ENCODE measurements around the gene CNTNAP2.

CNTNAP2 gene

DNA sequence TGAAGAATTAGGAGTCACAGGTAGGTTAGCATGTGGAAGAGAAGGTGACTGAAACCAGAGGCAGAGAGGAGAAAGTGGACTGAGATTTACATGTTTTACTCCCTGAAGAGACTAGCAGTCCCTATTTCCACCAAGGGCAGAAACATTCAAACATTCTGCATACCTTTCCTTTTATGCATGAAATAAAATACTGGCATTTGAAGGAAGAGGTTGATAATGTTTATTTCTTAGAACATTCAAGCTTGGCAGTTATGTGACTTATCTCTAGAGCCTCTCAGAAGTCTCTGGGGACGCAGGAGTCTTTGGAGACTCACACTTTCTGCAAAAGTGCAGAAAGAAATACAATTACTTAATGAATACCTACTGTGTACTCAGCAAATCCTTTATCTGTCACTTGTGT lies 1966.8 kb downstream of the CNTNAP2 start:
- no peak for DNase-seq

DNA sequence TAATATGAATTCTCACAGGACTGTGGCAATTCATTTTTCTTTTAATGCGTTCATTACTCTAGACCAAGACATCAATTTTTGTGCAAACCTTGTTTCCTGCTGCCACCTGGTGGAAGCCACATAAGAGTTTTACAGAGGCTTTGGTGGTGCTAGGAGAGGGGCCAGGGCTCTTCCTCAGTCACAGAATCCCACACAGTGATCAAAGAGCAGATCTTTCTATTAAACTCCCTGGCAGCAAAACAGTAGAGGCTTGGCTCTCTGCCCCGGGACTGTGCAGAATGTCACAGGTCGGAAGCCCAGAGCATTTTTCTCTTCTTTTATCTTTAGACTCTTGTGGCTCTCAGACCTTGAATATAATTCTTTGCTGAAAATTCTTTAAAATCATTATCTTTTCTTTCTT lies 1967.5 kb downstream of the CNTNAP2 start:
- DNase-seq = peak; percentile 30 to 76

DNA sequence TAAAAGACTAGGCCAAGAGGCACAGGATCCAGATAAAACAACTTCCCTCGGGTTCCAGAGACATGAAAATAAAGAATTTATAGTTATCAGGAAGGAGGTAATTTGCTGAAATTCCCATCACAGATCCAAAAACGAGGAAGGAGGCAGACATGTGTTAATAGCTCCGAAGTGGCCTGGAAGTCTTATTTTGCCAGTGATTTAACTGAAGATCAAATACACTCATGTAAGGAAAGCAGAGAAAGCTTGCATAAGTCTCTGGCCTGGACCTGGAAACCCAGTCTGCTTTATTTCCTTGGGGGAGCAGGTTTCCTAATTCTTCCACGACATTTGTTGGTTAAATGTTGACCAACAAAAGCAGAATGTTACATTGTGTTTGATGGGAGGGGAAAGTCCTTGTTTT lies 1975.3 kb downstream of the CNTNAP2 start:
- no peak for DNase-seq

DNA sequence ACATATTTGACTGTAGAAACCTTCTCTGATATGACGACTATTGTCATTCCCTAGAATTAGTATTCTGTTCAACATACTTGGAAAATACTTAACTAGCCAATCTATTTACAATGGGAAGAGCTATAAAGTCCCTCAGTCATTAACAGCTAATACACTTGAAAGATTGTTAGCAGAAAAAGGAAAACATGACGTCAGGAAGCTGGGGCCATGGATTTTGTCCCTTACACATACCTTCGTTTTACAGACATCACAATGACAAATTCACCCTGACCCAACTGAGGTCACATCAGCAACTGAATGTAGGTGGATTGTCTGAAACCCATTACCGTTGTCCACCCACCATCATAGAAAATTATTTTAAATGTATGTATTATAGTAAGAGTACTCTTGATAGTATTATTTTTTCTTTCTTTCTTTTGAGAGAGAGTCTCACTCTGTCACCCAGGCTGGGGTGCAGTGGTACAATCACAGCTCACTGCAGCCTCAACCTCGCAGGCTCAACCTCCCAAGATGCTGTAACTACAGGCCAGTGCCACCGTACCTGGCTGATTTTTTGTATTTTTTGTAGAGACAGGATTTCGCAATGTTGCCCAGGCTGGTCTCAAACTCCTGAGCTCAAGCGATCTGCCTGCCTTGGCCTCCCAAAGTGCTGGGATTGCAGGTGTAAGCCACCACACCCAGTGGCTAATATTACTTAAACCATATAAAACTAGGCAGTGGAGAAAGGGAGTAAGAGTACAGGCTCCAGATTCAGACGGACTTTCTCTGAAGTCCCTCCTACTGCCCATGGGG lies 1977.0 kb downstream of the CNTNAP2 start:
- DNase-seq = no peak

DNA sequence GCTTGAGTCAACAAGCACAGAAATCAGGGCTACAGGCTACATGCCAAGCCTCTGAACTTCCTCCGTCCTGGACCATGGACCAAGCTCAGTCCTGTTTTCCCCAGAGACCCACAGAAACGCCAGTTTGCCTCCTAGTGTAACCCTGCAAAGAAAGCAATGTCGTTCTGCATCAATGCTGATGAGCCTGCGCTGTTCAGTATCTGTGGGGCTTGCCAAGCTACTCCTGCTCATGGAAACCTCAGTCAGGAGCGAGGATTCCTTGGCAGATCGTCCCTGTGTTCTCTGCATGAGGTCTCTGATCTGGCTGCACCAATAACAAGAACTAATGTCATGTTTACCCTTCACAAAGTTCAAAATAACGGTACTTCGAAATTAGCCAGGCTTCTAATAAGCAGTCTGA lies 1978.5 kb downstream of the CNTNAP2 start:
- no peak for DNase-seq

DNA sequence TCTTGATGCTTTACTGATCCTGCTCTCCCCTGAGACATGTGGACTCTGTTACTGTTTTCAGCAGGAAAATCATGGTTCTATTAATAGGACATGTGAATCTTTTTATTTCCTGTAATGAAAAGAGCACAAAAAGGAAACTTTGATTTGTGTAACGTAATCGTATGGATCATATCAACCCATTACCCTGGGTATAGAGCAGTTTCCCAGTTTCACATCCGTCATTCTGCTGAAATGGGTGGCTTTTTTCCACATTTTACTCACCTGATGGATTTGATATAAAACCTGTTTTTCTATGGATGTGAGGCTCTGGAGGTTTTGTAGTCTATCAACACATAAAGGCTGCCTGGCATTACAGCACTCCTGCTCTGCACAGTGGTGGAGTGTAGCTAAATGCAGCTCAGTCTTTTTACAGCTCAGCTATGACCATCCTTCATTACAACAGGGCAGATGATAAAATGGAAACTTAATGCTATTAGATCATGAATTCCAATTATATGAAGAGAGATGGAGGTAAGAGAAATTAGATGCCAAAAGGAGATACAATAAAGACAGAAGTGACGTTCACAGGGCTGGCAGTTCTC lies 1987.6 kb downstream of the CNTNAP2 start:
- no peak for DNase-seq

DNA sequence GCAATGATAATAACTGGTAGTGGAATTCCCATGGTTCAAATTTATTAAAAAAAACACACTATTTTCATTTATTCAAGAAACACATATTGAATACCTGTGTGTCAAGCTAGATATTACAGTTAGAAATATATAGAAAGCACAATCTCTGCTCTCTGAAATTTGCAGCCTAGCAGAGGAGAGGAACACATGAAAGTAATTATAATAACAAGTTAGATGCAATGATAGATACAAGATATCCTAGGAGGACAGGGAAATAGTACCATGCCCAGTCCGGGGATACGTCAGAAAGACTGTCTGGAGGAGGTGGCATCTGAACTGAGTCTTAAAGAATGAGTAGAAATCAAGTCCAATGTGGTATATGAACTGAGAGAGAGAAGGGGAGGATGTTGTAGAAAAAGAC lies 1988.3 kb downstream of the CNTNAP2 start:
- no peak for DNase-seq

DNA sequence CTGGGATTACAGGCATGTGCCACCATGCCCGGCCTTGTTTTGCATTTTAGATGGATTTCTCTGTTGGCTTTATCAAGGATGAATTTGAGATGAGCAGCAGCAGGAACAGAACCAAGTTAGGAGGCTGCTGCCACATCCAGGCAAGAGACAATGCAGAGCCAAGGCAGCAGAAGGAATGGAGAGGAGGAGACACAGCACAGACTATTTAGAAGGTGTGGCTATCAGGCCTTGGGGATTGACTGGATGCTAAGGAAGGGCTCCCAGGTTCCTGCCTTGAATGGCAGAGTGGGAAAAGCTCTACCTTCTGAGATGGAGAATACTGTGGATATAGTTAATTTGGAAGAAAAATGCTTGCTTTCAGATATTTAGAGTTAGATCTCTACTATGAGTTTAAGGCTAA lies 1989.3 kb downstream of the CNTNAP2 start:
- no peak for DNase-seq

DNA sequence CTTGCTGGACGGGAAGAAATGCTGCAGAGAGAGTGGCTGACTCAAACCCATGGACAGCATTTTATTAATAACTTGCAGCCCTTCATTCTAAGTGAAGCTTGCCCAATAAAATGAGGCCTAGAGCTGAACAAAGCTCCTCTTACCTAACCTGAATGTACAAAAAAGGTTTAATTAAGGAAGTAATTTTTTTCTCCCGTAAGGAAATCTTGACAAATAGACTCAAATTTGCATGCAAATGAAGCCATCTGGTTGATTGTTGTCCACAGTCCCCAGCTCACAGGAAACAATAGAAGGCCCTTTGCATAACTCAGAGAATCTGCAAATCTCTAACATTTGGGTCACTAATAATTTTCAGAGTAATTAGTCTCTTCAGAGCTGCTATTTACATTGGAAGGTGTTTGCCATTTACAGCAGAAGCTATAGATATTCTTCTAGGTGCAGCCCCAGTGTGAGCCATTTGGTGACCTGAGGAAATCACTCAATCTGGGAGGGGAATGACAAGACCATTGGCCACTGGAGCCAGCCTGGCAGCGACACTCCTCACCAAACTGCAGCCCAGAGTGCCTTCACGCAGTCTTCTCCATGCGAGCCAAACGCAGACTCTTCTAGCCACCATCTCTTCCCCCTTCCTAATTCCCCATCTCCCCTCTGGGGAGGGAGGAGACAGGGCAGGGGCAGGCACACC lies 1991.0 kb downstream of the CNTNAP2 start:
- DNase-seq = peak in 1 of 2 experiments; percentile 21

DNA sequence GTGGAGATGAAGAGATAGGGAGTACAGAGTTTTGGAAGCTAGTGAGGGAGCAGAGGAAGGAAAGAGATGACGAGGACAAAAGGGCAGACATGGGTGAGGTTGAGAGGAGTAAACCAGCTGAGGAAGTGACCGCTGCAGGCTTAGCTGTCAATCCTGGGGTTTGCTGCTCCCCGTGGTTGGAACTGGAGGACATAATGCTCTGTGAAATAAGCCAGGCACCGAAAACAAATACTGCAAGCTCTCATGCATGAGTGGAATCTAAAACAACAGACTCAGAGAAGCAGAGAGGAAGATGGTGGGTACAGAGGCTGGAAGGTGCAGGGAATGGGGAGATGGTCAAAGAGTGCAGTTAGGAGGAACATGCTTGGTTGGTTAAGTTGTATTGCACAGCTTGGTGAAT lies 1991.8 kb downstream of the CNTNAP2 start:
- DNase-seq = no peak

DNA sequence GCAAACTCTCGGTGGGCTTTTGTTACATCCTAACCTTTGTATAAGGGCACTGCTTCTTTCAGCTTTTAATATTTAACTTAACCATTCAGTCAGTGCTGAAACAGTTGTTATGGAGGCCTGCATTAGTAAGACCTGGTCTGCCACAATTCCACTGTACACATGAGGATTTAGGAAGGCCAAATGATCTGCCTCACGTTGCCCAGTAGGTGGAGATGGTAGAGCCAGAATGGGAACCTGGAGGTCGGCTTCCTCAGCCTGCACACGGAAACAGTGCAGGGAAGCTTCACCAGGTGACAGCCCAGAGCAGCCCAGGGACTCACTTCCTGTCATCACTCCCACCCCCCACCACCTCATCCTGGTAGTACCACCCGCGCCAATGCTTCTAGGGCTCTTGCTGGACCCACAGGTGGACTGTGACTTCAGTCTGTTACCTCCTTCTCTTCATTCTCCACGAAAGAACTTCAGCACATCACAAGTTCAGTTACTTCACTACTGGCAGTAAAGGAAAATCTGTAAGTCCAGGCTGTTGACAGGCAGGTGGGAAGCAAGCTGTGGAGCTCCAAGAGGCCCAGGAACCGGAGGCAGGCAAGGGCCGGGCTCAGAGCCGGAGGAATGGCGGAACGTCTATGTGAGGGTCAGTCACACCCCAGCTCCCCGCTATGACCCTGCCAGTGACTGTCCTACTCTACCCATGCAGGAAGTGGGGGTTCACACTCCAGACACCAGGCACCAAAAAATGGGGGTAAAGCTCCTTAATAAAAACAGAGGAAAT lies 1993.7 kb downstream of the CNTNAP2 start:
- peak in 1 of 2 experiments; percentile 50 for DNase-seq

DNA sequence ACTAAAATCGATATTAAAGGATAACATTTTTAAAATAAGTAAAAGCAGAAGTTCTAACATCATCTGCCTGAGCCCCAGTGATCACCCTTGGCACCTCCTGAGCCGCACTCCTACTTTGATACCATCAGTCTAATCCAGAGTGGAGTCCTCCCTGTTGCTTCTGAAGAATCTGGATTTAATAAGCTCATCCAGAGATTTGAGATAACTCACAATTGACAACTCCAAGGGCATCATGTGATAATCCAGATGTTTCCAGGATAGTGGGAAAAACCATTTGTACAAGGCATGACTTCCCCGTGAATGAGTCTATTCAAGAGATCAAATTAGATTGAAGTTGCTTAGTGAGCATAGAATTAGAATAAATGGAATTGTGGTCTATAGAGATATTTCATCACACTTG lies 1998.2 kb downstream of the CNTNAP2 start:
- DNase-seq = no peak

DNA sequence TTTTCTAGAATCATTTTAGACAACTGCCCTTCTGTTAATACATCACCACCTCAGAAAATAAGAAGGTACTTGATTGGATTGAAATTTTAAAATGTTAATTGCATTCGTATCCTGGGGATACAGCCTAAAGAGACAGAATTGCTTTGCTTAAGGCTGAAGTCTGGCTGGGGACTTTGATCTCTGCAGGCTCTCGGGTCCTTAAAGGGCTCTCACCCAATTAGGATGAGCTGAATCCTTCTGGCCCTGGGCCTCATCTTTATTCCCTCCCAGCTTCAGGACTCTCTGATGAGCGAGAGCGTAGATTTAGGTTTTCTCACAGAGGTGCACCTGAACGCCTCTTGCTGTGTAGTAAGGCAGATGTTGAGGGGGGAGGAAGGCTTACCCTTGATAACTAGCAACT lies 1998.7 kb downstream of the CNTNAP2 start:
- no peak for DNase-seq

DNA sequence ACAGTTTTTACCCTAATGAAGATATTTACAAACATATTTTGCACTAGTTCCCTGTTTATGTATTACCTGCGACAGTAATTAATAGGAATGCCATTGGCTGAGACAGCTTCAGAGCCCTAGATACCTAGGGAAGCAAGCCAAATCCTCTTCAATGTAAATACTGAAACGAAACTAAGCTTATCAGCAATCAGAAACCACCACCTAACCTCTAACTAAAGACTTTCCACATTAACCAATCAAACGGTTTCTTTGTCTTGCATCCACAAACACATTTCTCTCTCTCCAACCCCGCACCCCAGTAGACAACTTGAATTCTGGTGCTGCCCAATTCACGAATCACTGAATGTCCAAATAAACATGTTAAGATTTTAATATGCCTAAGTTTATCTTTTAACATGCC lies 1999.6 kb downstream of the CNTNAP2 start:
- no peak for DNase-seq

DNA sequence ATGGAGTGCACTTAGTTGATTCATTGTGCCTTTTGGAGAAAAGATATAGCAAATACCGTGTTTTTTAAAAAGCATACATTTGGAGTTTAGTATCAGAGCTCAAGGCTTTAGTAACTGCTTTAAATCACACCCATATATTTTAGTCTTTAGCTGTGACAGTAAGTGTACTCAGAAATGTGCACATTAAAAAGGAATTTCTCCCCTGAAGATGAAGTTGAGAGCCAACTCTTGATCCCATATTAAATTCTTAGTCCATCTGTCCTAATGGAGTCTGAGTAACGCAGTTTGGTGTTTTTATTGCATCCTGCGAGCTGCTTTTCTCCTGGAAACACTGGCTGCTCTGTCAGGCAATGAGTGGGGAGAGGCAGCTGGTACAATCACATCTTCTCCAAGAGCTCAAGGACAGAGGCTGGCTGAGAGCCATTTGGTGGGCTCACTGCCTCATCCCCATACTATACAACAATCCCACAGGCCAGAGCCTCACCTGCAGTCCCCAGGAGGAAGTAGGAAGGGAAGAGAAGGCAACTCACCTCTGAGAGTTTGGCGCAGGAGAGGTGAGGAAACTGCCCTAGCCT lies 2000.3 kb downstream of the CNTNAP2 start:
- DNase-seq = no peak

DNA sequence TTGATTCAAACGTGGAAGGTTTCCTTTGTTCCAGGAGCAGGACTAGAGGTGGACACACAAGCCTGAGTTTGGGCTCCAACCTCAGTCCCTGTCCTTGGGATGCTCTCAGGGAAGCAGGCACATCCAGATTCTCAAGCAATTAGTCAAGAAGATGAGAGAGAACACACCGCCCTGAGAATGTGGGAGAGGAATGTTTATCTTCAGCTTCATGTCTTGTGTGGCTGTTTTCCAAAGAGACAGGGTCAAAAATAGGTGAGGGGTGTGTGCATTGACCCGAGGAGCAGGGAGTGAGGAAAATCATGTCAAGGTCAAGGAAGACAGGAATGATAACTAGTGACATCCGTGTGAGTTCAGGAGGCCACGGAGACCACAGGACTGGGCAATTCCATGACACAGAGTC lies 2001.8 kb downstream of the CNTNAP2 start:
- DNase-seq = no peak

DNA sequence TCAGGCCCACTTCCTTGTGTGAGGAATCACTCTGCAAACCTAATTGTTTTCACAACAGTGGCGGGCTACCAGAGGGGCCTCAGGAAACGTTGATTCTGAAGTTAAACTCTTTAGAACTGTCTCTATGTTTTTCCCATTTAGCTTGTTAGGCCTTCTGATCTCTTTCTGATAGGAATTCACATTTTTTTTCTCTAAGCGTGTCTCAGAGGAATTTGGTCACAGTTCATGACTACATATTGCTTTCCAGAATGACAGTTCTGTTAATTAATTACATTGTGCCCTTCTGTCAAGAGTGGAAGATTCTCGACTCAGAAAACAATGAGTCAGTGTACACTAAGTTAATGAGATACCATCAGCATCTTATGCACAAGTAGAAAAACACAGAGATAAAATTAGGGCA lies 2004.8 kb downstream of the CNTNAP2 start:
- no peak for DNase-seq

DNA sequence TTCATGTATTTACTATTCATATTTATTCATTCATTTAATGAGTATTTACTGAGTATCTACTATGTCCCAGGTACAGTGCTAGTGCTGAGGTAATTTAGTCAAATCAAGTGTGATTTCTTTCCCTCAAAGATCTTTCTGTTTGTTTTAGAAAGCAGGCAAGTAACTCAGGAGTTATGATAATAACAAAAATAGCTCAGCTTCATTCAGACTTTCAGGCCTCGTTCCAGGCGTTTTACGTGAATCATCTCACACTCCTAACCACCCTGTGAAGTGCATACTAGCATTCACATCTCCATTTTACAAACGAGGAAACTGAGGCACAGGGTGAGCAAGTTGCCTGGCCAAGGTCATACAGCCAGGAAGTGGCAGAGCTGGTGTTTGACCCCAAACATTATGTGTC lies 2005.2 kb downstream of the CNTNAP2 start:
- no peak for DNase-seq

DNA sequence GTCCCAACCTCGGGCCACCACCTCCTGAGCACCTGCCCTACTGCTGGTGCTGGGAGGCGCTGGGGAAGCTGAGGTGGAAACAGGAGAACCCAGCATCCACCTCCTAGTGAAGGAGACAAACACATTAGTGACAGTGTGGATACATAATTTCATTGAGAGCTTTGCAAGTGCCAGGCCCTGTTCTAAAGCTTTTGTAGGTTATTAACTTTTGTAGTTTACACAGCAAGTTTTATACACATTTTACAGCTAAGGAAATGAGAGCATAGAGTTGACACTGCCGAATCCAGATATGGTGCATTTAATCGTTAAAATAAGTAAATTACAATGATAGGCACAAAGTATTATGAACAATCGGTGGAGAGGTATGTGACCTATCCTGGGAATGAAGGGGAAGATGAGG lies 2007.9 kb downstream of the CNTNAP2 start:
- no peak for DNase-seq

DNA sequence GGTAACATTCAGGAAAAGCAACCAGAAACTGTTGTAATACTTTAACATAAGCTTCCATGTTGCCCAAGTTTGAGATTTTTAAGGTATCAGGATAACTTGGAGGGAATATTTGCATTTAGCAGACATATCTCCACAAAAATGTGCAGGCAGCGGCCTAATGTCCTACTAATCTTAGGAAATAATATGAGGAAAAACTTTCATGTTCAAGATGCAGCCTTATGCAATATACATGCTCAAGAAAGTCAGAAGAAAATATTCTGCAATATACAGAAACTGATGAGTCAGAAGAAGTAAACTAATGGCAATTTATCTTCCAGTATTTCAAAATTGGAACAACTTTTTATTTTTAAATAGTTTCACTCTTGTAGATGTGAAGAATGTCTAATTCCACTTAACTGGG lies 2010.8 kb downstream of the CNTNAP2 start:
- DNase-seq = no peak

DNA sequence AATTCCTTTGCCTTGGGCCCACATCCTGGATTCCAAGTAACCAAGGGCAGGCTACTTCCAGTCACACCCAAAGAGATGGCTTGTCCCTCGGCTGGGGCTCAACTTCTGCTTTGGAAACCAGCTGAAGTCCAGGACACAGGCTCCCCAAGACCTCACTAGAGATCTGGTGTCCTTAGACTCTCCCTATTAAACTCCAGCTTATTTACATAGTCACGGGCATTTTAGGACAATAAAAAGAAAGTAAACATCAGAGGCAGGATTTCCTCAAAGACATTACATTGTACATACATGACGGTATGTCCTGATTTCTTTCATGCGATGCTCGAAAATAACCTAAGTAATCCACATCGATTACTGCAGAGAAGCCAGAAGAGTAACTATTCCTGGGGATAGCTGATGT lies 2012.4 kb downstream of the CNTNAP2 start:
- no peak for DNase-seq

DNA sequence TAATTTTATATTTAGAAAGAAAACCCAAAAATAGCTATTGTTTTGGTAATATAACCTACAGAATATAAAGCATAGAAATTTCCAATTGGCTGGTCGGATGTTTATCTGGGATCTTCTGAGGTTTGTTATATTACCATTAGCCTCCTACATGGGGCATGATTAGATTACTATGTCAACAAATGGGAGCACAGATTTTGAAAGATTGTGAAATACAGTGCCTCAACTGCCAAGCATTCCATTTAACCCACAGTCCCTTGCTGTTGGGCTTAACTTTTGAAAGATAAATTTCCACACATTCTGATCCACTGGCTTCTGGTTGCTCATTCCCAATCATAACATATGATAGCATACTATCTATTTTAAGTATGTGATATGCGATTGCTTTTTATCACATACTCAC lies 2018.5 kb downstream of the CNTNAP2 start:
- no peak for DNase-seq

DNA sequence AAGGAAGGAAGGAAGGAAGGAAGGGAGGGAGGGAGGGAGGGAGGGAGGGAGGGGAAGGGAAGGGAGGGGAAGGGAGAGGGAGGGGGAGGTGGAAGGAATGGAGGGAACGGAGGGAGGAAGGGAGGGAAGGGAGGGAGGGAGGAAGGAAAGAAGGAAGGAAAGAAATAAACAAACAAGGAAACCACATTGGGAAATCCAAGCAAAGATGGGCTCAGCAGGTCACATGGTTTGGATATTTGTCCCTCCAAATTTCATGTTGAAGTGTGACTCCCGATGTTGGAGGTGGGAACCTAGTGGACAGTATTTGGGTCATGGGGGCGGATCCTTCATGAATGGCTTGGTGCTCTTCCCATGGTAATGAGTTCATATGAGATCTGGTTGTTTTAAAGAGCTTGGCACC lies 2019.4 kb downstream of the CNTNAP2 start:
- DNase-seq = no peak
